ENCODE results near the gene PPP2R1B. TPM values are rescaled to one million over a fixed set of nuclear protein-coding genes. Genes with fewer than 3 reads are reported as not detected.
A peak's percentile ranks its signal among the peaks of the same experiment; 100 is the strongest.
"Not testable (repeated sequence)": the region's sequence is repeated elsewhere in the genome, so short reads cannot be mapped to it uniquely, and the experiment has no call there.

PPP2R1B gene
- total RNA-seq, 1 donor from 2014 or later: 12.7 TPM

DNA sequence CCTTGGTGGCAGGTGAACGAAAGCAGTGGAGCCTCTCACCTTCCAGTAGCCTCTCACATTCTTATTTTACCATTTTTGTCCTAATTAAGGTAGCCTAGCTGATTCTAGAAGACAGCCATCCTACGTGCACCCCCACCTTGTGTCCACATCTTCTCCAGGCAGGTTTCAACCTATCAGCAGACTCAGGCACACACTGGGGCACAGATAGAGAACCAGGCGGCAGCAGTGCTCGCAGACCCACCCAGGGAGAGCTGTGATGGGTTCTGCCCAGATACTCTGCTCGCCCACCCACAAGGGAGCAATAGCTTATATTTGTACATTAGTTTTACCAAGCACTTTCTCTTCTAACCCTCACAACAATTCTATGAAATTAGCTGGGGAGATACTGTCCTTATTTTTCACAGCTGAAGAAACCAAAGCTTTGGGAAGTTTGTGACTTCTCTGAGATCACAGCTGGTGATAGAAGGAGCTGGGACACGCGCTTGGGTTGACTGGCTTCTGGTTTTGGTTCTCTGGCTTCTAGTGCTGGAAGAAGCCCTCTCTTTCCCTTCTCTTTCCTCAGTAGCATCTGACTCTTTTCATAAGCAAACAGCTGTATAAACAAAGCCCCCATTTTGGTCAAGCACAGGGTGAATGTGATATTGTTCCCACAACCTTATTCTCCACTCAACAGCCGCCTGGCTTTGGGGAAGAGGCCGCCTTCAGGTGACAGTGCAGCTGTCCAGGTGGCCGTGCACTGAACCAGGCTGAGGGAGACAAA is 36.9 kb downstream of the PPP2R1B start:
- peak; percentile 48 for DNase-seq (ENCODE audit: low read depth)

DNA sequence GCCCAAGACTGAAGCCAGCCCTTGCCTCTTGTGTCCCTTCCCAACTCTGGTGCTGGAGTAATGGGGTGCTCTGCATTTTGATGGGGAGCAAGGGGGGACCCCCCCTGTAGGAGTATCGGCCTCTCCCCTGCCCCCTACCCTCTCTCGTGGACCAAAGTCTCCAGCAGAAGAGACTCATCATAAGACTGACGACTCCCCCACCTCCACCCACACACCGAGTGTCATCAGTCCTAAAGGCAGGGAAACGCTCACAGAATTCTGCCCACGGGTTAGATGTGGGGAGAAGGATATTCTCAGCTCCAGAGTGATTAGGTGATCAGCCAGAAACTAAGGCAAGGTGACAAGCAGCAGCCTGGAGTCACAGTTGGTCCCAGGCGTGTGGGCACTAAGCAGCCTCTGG is 38.8 kb downstream of the PPP2R1B start:
- DNase-seq (ENCODE audit: low read depth): no peak

- no peak for DNase-seq (ENCODE audit: low read depth)
Measured at GRCh38 chr11:111726301-111726713, 39.9 kb downstream of the PPP2R1B start.

GRCh38 chr11:111725621-111726020 is 40.6 kb downstream of the PPP2R1B start:
- DNase-seq (ENCODE audit: low read depth): no peak

DNA sequence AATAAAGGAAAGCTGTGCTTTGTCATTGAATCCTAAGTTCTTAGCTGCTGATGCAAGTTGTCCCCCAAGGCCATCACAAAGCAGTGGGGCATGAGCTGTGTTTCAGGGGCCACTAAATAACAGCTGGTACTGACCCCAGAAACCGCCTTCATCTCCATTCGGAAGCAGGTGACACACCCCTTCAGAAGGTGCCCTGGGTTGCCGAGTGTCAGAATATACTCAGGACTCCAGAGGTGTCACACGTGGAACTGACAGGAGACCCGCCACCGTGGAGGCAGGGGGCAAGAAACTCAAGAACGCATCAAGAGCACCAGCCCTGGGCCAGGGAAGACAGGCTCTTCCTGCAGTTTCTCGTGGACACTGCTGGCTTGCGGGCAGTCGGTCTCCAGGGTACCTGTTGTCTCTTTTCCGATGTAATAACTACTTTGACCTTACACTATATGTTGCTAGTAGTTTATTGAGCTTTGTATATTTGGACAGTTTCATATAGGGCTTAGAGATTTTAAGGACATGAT is 41.5 kb downstream of the PPP2R1B start:
- DNase-seq (ENCODE audit: low read depth): no peak

DNA sequence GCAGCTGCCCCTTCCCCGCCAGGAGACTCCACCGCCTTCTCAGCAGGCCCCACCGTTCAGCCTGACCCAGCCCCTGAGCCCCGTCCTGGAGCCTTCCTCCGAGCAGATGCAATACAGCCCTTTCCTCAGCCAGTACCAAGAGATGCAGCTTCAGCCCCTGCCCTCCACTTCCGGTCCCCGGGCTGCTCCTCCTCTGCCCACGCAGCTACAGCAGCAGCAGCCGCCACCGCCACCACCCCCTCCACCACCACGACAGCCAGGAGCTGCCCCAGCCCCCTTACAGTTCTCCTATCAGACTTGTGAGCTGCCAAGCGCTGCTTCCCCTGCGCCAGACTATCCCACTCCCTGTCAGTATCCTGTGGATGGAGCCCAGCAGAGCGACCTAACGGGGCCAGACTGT is 42.6 kb downstream of the PPP2R1B start:
- DNase-seq (ENCODE audit: low read depth): no peak

GRCh38 chr11:111722501-111722900 is 43.7 kb downstream of the PPP2R1B start:
- peak; percentile 22 for DNase-seq (ENCODE audit: low read depth)

DNA sequence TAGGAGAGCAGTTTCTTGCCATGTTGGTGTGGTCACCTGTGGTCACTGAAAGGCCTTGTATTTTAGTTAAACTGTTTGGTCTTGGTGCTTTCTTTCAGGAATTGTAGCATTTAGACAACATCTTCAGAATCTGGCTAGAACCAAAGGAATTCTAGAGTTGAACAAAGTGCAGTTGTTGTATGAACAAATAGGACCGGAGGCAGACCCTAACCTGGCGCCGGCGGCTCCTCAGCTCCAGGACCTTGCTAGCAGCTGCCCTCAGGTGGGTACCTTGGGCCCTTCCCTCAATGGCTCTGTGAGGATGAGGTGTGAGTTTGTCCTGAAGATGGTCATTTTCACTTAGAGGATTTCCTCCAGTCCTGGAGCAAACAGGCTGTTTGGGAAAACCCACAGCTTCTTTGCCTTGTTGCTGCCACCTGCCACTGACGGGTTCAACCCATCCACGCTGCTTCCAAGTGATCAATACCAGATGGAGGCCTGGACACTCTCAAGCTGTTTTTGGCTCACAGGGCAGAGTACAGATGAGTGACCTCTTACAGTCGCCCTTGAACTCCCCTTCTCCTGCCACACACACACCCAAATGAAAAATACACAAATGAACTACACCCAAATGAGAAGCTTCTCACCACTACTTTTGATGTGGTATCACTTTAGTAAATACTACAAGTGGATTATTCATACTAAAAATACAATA is 45.2 kb downstream of the PPP2R1B start:
- DNase-seq (ENCODE audit: low read depth): no peak

DNA sequence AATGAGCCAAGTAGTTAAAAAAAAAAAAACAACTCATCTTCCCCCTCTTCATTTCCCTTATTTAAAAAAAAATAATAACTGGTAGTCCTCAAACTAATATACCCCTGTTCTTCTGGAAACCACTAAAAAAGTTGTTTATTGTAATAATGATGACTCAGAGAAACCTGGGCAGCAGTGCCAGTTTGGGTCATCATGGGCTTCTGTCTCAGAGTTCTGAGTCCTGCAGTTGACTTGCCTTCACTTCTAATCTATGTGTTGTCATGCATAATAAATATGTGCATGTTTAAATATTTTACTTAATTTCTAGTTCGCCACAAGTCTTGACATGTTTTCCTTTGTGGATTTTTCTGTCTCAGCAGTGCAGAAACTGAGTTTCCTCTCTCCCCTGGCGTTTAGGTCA is 46.8 kb downstream of the PPP2R1B start:
- peak; percentile 7 for DNase-seq (ENCODE audit: low read depth)

DNA sequence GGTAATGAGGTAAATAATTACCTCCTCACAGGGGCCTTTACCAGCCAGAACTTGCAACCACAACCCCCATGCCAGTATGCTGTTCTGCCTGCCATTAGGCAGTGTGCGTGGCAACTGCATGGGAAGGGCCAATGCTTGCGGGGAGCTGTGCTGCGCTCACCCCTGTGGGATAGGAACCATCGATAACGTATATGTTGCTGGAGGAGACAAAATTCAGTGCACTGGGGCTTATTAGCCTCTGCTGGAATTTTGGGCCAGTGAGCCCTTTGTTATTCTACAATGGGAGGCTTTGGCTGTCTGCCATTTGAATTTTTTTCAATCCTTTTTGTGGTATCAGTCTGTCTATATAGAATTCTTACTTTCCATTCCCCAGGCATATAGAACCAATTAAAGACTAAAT is 47.3 kb downstream of the PPP2R1B start:
- peak; percentile 11 for DNase-seq (ENCODE audit: low read depth)

DNA sequence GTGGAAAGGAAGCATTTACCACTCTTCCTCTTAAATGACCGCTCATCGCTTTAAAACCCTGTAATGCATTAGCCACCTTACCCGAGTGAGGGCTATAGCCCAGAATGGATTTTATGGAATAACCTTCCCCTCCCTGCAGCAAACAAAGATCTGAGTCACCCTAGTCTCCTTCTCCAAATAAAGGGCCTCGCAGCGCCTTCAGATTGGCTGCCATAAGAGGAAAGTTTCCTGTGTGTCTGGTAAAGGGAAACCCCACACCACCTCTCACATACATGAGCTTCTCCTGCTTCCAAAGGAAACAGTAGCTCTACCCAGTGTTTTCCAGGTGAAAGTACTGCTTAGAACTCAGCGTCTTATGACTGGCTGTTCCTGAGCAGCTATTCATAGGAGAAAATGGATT is 47.8 kb downstream of the PPP2R1B start:
- DNase-seq (ENCODE audit: low read depth): peak; percentile 51

DNA sequence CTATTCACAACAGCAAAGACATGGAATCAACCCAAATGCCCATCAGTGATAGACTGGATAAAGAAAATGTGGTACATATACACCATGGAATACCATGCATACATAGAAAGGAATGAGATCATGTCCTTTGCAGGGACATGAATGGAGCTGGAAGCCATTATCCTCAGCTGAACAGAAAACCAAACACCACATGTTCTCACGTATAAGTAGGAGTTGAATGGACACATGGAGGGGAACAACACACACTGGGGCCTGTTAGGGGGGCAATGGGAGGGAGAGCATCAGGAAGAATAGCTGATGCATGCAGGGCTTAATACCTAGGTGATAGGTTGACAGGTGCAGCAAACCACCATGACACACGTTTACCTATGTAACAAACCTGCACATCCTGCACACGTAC is 48.5 kb downstream of the PPP2R1B start:
- DNase-seq (ENCODE audit: low read depth): not testable (repeated sequence)

GRCh38 chr11:111715142-111715816 is 50.9 kb downstream of the PPP2R1B start:
- no peak for DNase-seq (ENCODE audit: low read depth)

GRCh38 chr11:111714522-111714921 is 51.7 kb downstream of the PPP2R1B start:
- no peak for DNase-seq (ENCODE audit: low read depth)

- no peak for DNase-seq (ENCODE audit: low read depth)
Measured at GRCh38 chr11:111707691-111708067, 58.5 kb downstream of the PPP2R1B start.

DNA sequence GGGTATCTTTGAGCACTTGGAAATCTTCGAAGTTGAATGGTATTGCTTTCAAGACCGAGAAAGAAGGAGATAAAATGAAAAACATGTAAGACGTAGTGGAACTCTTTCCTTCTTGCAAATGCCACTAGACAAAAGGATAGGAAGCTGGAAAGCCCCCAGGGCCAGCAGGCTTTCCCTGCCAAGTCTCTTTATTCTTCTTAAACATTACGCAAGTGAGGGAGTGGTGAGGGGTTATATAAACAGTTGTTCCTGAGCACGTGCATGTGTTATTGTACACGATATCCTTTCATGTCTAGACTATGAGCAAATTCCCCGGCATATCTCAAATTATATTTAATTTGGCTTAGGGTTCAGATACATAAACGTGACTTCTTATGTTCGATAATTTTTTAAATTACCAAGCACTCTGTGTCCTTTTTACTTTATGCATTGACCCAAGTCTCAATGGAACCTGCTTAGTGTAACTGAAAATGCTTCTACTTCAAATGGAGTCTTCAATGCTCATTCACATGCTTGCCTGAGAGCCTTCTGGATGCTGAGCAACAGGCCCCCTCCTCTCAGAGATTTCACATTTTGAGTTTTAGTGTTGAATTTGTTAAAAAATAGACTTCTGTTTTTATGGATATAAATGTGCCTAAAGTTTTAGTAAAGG is 59.0 kb downstream of the PPP2R1B start:
- DNase-seq (ENCODE audit: low read depth): peak; percentile 8

DNA sequence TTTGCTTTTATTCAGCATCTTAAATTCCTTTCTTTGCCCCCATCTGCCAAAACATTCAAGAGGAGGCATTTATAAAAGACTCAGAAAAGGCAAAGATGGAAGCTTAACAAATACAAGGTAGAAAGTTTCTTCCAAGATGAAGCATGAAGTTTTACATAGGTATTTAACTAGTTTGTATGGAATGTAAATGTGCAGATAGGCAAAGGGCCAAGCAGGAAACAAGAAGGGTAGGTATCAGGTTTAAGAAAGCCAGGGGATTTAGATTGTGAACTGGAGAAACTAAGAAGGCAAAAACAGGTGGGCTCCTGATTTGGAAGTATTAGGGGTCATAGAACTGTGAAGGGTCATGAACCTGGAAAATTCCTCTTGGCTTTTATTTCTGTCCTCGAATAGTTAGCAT is 62.6 kb downstream of the PPP2R1B start:
- no peak for DNase-seq (ENCODE audit: low read depth)

GRCh38 chr11:111702623-111703022 is 63.6 kb downstream of the PPP2R1B start:
- no peak for DNase-seq (ENCODE audit: low read depth)

GRCh38 chr11:111700162-111700561 is 66.0 kb downstream of the PPP2R1B start:
- DNase-seq (ENCODE audit: low read depth): no peak

- DNase-seq (ENCODE audit: low read depth): no peak
Measured at GRCh38 chr11:111699579-111700156, 66.5 kb downstream of the PPP2R1B start.
